22Rv1 (cell line): ENCODE measurements around the gene TACC2.
A peak's percentile ranks its signal among the peaks of the same experiment; 100 is the strongest.

Experiments used
- CTCF ChIP-seq: fragments of 450-650 bp; IDR thresholded peaks from 2 replicates; pipeline ENCODE4 v1.5.1; 2017; ENCODE audit warnings: mild to moderate bottlenecking
- ZFX ChIP-seq: fragments of 450-650 bp; IDR thresholded peaks from 2 replicates; pipeline ENCODE4 v1.6.1; 2017; ENCODE audit warnings: antibody characterized with exemption, borderline replicate concordance

DNA sequence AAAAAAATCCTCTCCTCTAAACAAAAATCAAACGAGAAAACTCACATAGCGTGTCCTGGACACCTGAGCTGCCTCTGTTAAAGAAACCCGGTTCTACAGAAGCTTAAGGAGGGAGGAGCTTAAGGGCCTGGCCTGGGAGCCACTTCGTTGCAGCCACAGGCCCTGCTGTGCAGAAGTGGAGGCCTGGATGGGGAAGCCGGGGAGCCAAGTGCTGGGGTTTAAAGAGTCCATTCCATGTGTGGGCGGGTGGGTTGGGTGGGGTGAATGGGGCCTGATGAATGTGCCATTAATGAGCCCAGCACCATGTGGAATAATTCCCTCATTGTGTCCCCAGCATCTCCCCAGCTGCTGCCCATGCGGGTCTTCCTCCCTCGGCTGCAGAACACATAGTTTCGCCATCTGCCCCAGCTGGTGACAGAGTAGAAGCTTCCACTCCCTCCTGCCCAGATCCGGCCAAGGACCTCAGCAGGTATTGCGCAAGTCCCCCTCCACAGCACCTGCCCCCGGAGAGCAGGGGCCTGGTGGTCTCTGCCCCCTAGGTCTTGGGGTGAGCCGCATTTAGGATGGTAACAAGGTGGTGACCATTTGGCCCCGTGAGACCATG, 154.4 kb downstream of the TACC2 start:
- TF ChIP-seq CTCF = peak; percentile 45; the same call in 1 of the 2 replicates
- TF ChIP-seq ZFX = no peak
